K562 (cell line): ENCODE measurements around the gene EME1. TPM values are rescaled to one million over a fixed set of nuclear protein-coding genes. Genes with fewer than 3 reads are reported as not detected.

Experiments used
- BHLHE40 ChIP-seq: IDR thresholded peaks from 2 replicates; pipeline ENCODE4 v1.6.1; 2011; ENCODE audit warnings: low read length, improper control_type of control experiment
- E4F1 ChIP-seq: fragments of 250-450 bp; sonication (Bioruptor Pico); IDR thresholded peaks from 2 replicates; pipeline ENCODE4 v1.5.0; 2021; ENCODE audit warnings: mild to moderate bottlenecking, borderline replicate concordance
- HCFC1 ChIP-seq: IDR thresholded peaks from 2 replicates; pipeline ENCODE4 v1.6.1; 2012; ENCODE audit warnings: low read depth, low read length, improper control_type of control experiment
- KDM5B ChIP-seq: fragments of 200-600 bp; sonication (generic); IDR thresholded peaks from 2 replicates; pipeline ENCODE4 v1.6.1; 2012; ENCODE audit warnings: low read depth, mild to moderate bottlenecking, moderate library complexity, low read length, control low read depth, inconsistent platforms; ENCODE audit not compliant: insufficient replicate concordance
- L3MBTL2 ChIP-seq: fragments of 450-650 bp; IDR thresholded peaks from 2 replicates; pipeline ENCODE4 v1.6.1; 2016; ENCODE audit warnings: mild to moderate bottlenecking, moderate library complexity
- NFRKB ChIP-seq: fragments of 450-650 bp; IDR thresholded peaks from 2 replicates; pipeline ENCODE4 v1.6.1; 2016; ENCODE audit warnings: low read depth
- POLR2G ChIP-seq: fragments of 200-400 bp; formaldehyde crosslinking; IDR thresholded peaks from 2 replicates; pipeline ENCODE4 v1.6.1; 2017; ENCODE audit warnings: low read depth, mild to moderate bottlenecking, antibody characterized with exemption, low read length, moderate library complexity
- RBM14 ChIP-seq: fragments of 200-400 bp; formaldehyde crosslinking; IDR thresholded peaks from 2 replicates; pipeline ENCODE4 v1.6.1; 2018; ENCODE audit warnings: low read depth, mild to moderate bottlenecking, low read length, moderate library complexity, borderline replicate concordance; ENCODE audit not compliant: insufficient read depth
- TSHZ1 ChIP-seq: fragments of 250-450 bp; sonication (Bioruptor Pico); IDR thresholded peaks from 2 replicates; pipeline ENCODE4 v1.4.0; 2020; ENCODE audit warnings: mild to moderate bottlenecking, moderate library complexity
- ZC3H8 ChIP-seq: fragments of 450-650 bp; IDR thresholded peaks from 2 replicates; pipeline ENCODE4 v1.6.1; 2017
- ZNF184 ChIP-seq: sonication (generic); formaldehyde crosslinking; IDR thresholded peaks from 2 replicates; pipeline ENCODE4 v1.5.0; 2020; ENCODE audit warnings: missing genetic modification reagents
- ZNF592 ChIP-seq: fragments of 450-650 bp; IDR thresholded peaks from 2 replicates; pipeline ENCODE4 v1.6.1; 2017; ENCODE audit warnings: antibody characterized with exemption, mild to moderate bottlenecking
- ZNF764 ChIP-seq: fragments of 250-450 bp; sonication (Bioruptor Pico); IDR thresholded peaks from 2 replicates; pipeline ENCODE4 v1.4.0; 2020; ENCODE audit warnings: low read depth, mild to moderate bottlenecking, moderate library complexity
- ZSCAN32 ChIP-seq: fragments of 450-650 bp; formaldehyde crosslinking; IDR thresholded peaks from 2 replicates; pipeline ENCODE4 v1.4.0; 2020; ENCODE audit warnings: mild to moderate bottlenecking, moderate library complexity
- polyA plus RNA-seq, 8 experiments: library from polyadenylated mRNA; depleted of rRNA in 4 of 8; stranded (reverse) in 5 of 8; unstranded in 3 of 8; fragments of >200 nt; fragmentation: Nextera tagmentation in 2 of 8; fragmentation: Illumina TruSeq in 1 of 8; extraction: Ambion mirVana in 2 of 8; extraction: Trizol in 1 of 8; gene quantifications; 2 replicates each; pipeline versions ENCODE4 v1.2.1 to v1.2.3, GENCODE V29; 2011 to 2014; ENCODE audit warnings: inconsistent platforms in 1 of 8, missing spikeins in 1 of 8
- total RNA-seq, 7 experiments: library from RNA; depleted of rRNA in 6 of 7; stranded (reverse); fragments of >200 nt in 6 of 7; fragmentation: Illumina TruSeq in 2 of 7; extraction: Trizol in 2 of 7; gene quantifications; 2 replicates each; pipeline versions ENCODE4 v1.2.1 to v1.2.3, GENCODE V29; 2011 to 2021; ENCODE audit warnings: low replicate concordance in 1 of 7
- TF ChIP-seq, protein P1 (sequence below): fragments of 200-800 bp; sonication (Bioruptor generic); IDR thresholded peaks from 2 replicates; pipeline ENCODE4 v1.6.1; 2017; ENCODE audit warnings: missing genetic modification characterization, missing compliant biosample characterization

Gene EME1
- total and polyA plus RNA-seq, 9 of the 15 experiments (the other 6 are each of a cell fraction or from before 2014, with no cell fraction given), result 14.6 to 44.1 (median 24.0) TPM

- TF ChIP-seq BHLHE40, result peak; percentile 74
- TF ChIP-seq POLR2G, result peak; percentile 82
- no peak for TF ChIP-seq E4F1 (CRISPR knock-in tag)
- no peak for TF ChIP-seq TSHZ1 (CRISPR knock-in tag)
- TF ChIP-seq L3MBTL2, result peak; percentile 71; the same call in 1 of the 2 replicates
- TF ChIP-seq HCFC1, result no peak
- TF ChIP-seq KDM5B, result peak; percentile 61
- TF ChIP-seq ZNF184 (CRISPR knock-in tag), result no peak
- TF ChIP-seq RBM14, result no peak
- TF ChIP-seq ZSCAN32 (CRISPR knock-in tag), result no peak
- TF ChIP-seq NFRKB, result no peak; the same call in 1 of the 2 replicates
- TF ChIP-seq ZC3H8, result no peak
- TF ChIP-seq, protein P1, sequence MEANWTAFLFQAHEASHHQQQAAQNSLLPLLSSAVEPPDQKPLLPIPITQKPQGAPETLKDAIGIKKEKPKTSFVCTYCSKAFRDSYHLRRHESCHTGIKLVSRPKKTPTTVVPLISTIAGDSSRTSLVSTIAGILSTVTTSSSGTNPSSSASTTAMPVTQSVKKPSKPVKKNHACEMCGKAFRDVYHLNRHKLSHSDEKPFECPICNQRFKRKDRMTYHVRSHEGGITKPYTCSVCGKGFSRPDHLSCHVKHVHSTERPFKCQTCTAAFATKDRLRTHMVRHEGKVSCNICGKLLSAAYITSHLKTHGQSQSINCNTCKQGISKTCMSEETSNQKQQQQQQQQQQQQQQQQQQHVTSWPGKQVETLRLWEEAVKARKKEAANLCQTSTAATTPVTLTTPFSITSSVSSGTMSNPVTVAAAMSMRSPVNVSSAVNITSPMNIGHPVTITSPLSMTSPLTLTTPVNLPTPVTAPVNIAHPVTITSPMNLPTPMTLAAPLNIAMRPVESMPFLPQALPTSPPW, result peak; percentile 95
- TF ChIP-seq ZNF764 (CRISPR knock-in tag), result no peak
- peak; percentile 28; the same call in 1 of the 2 replicates for TF ChIP-seq ZNF592
Observed at GRCh38 chr17:50425682-50426471, 52.8 kb downstream of the EME1 start, which contains the start of gene ACSF2 (continued).
